GM19240 (cell line): Measurements from ENCODE around the gene HERC6.
"Not testable (repeated sequence)": the region's sequence is repeated elsewhere in the genome, so short reads cannot be mapped to it uniquely, and the experiment has no call there.

Experiments used
- DNase-seq: peaks from one replicate; pipeline ENCODE4 v3.0.0; 2011; ENCODE audit warnings: low spot score; ENCODE audit not compliant: insufficient read length

HERC6 gene

DNA sequence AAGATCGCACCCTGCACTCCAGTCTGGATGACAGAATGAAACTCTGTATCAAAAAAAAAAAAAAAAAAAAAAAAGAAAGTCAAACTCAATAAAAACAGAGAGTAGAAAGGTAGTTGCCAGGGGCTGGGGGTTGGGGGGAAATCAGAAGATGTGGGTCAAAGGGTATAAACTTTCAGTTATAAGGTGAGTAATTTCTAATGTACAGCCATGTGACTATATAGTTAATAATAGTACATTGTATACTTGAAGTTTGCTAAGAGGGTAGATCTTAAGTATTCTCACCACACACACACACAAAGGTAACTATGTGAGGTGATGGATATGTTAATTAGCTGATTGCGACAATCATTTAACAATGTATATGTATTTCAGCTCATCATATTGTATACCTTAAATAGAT lies 11.5 kb downstream of the HERC6 start:
- no peak for DNase-seq

DNA sequence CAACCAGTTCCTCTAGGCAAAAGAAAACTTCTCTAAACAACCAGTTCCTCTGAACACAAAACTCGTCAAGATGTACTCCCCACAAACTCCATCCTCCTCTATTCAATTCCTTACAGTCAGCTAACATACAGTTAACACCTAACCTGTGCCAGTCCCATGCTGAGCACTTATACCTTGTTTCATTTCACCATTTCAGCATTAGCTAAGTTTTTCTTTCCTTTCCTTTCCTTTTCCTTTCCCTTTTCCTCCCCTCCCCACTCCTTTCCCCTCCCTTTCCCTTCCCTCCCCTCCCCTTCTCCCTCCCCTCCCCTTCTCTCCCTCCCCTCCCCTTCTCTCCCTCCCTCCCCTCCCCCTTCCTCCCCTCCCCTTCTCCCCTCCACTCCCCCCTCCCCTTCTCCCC lies 13.1 kb downstream of the HERC6 start:
- no peak for DNase-seq

GRCh38 chr4:88396681-88397080 lies 18.0 kb downstream of the HERC6 start:
- no peak for DNase-seq

DNA sequence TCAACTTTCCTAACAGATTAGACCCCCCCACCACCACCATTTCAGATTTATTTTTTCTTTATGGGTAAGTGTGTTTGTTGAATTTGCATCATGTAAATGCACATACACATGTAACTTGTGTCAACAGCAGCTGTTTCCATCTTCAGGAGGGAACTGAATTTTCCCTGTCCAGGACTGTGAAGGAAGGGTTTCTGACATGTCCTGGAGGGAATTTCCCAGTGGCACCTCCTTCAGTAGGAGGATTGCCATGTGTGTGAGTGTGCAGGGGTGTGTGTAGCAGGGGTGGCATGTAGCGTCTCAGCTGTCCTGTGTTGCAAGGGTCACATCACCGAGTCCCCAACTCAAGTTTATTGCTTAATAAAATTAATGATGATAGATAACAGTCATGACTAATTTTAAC lies 19.7 kb downstream of the HERC6 start:
- no peak for DNase-seq

GRCh38 chr4:88409206-88409605 lies 30.6 kb downstream of the HERC6 start:
- no peak for DNase-seq

- DNase-seq = no peak
Observed at GRCh38 chr4:88409789-88410188, 31.1 kb downstream of the HERC6 start.

GRCh38 chr4:88411491-88412096 lies 32.9 kb downstream of the HERC6 start:
- DNase-seq = no peak

GRCh38 chr4:88413801-88414200 lies 35.1 kb downstream of the HERC6 start:
- no peak for DNase-seq

- no peak for DNase-seq
Observed at GRCh38 chr4:88414755-88415154, 36.1 kb downstream of the HERC6 start.

GRCh38 chr4:88415982-88416381 lies 37.3 kb downstream of the HERC6 start:
- DNase-seq = no peak

DNA sequence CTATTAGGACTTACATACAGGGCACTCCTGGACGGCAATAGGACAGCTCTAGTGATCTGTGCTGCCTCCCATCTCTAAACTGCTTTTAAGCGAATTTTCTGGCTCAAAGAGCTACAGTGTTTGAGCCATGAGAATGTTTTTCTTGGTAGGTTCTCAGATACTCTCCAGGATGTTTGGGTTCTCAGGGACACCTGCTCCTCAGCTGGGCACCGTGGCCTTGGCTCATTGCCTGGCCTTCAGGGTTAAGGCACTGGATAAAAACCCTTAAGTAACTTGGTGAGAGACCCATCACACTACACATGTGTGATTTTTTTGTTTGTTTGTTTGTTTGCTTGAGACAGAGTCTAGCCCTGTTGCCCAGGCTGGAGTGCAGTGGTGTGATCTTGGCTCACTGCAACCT lies 39.8 kb downstream of the HERC6 start:
- no peak for DNase-seq

- DNase-seq = no peak
Observed at GRCh38 chr4:88419874-88420273, 41.2 kb downstream of the HERC6 start.

GRCh38 chr4:88420844-88421243 lies 42.2 kb downstream of the HERC6 start:
- no peak for DNase-seq

- DNase-seq = no peak
Observed at GRCh38 chr4:88422403-88422802, 43.8 kb downstream of the HERC6 start.

- no peak for DNase-seq
Observed at GRCh38 chr4:88429401-88429800, 50.7 kb downstream of the HERC6 start.

GRCh38 chr4:88435987-88436693 lies 57.5 kb downstream of the HERC6 start:
- no peak for DNase-seq

- DNase-seq = not testable (repeated sequence)
Observed at GRCh38 chr4:88437873-88438272, 59.2 kb downstream of the HERC6 start.

- DNase-seq = no peak
Observed at GRCh38 chr4:88439161-88439760, 60.6 kb downstream of the HERC6 start.

GRCh38 chr4:88440146-88440545 lies 61.5 kb downstream of the HERC6 start:
- DNase-seq = no peak

- DNase-seq = no peak
Observed at GRCh38 chr4:88441696-88442095, 63.0 kb downstream of the HERC6 start.

DNA sequence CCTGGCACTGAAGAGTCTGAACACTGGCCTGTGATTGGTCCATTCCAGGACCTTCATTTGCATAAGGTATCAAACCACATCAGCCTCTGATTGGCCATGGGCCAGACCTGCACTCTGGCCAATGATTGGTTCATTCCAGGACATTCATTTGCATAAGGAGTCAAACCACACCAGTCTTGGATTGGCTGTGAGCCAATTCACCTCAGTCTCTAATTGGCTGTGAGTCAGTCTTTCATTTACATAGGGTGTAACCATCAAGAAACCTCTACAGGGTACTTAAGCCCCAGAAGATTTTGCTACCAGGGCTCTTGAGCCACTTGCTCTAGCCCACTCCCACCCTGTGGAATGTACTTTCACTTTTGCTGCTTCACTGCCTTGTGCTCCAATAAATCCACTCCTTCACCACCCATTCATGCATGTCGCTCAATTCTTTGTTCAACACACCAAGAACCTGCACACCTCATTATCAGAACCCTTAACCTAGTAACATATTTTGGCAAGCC lies 64.1 kb downstream of the HERC6 start:
- DNase-seq = no peak

- DNase-seq = no peak
Observed at GRCh38 chr4:88443486-88443885, 64.8 kb downstream of the HERC6 start.

- no peak for DNase-seq
Observed at GRCh38 chr4:88445252-88445651, 66.6 kb downstream of the HERC6 start.
